Osteocyte (in vitro differentiated cells): Measurements from ENCODE around the gene CST9. TPM values are rescaled to one million over a fixed set of nuclear protein-coding genes. Genes with fewer than 3 reads are reported as not detected.

ENCODE experiments used
- DNase-seq: peaks from one replicate; pipeline ENCODE4 v3.0.0; 2021; ENCODE audit warnings: mixed read lengths; ENCODE audit not compliant: unreplicated experiment; ENCODE audit errors: extremely low spot score
- H3K27ac Mint-ChIP-seq: one replicate; pipeline ENCODE4 v1.8.0; 2021; ENCODE audit warnings: mild to moderate bottlenecking, mixed read lengths; ENCODE audit not compliant: unreplicated experiment
- H3K27me3 Mint-ChIP-seq: one replicate; pipeline ENCODE4 v1.8.0; 2021; ENCODE audit warnings: mixed read lengths; ENCODE audit not compliant: unreplicated experiment
- H3K36me3 Mint-ChIP-seq: one replicate; pipeline ENCODE4 v1.8.0; 2021; ENCODE audit warnings: mixed read lengths; ENCODE audit not compliant: unreplicated experiment
- H3K4me1 Mint-ChIP-seq: one replicate; pipeline ENCODE4 v1.8.0; 2021; ENCODE audit warnings: mixed read lengths; ENCODE audit not compliant: unreplicated experiment
- H3K4me3 Mint-ChIP-seq: one replicate; pipeline ENCODE4 v1.8.0; 2021; ENCODE audit warnings: mild to moderate bottlenecking, moderate library complexity, mixed read lengths; ENCODE audit not compliant: unreplicated experiment
- H3K9me3 Mint-ChIP-seq: one replicate; pipeline ENCODE4 v1.8.0; 2021; ENCODE audit warnings: mixed read lengths; ENCODE audit not compliant: unreplicated experiment
- CTCF ChIP-seq: fragments of 200-600 bp; sonication (generic); IDR thresholded peaks from 2 replicates; pipeline ENCODE4 v1.5.0; 2021; ENCODE audit warnings: antibody characterized with exemption, mild to moderate bottlenecking, moderate library complexity
- total RNA-seq: library from RNA; stranded (reverse); gene quantifications from 2 replicates; pipeline ENCODE4 v1.2.1, GENCODE V29; 2021

Gene CST9
- total RNA-seq, 1 donor from 2014 or later = not detected

- no peak for TF ChIP-seq CTCF
- no peak for DNase-seq
- Mint-ChIP-seq H3K27ac (no peak overlapping the region), H3K27me3 (peaks cover 5% of the 10 kb centered on the region), H3K36me3 (no peaks in the 10 kb centered on the region), H3K4me1 (peaks cover 24% of the 10 kb centered on the region), H3K9me3 (no peaks in the 10 kb centered on the region), H3K4me3 (no peak overlapping the region)
These were observed 2.0 kb upstream of the CST9 start for GRCh38 chr20:23607497-23608245.

- no peak overlapping the region for H3K27ac Mint-ChIP-seq
- no peaks in the 10 kb centered on the region for H3K36me3 Mint-ChIP-seq
- H3K9me3 Mint-ChIP-seq = no peaks in the 10 kb centered on the region
- H3K4me1 Mint-ChIP-seq = peaks cover 33% of the 10 kb centered on the region
- no peak overlapping the region for H3K4me3 Mint-ChIP-seq
- peak; percentile 93 for TF ChIP-seq CTCF
- peak; percentile 93 for DNase-seq
- peaks cover 5% of the 10 kb centered on the region for H3K27me3 Mint-ChIP-seq
These were observed 934 bp upstream of the CST9 start for GRCh38 chr20:23606652-23607049.

- Mint-ChIP-seq H3K27me3 (peaks cover 14% of the 10 kb centered on the region), H3K9me3 (no peaks in the 10 kb centered on the region), H3K36me3 (no peaks in the 10 kb centered on the region), H3K4me1 (peaks cover 26% of the 10 kb centered on the region), H3K4me3 (no peak overlapping the region), H3K27ac (no peak overlapping the region)
- no peak for DNase-seq
- TF ChIP-seq CTCF = no peak
These were observed 1.4 kb downstream of the CST9 start for GRCh38 chr20:23604306-23604705.

GRCh38 chr20:23603321-23603720 lies 2.4 kb downstream of the CST9 start:
- no peak overlapping the region for H3K27ac Mint-ChIP-seq

GRCh38 chr20:23602699-23603098 lies 3.0 kb downstream of the CST9 start:
- Mint-ChIP-seq H3K27me3 (peaks cover 26% of the 10 kb centered on the region), H3K9me3 (no peaks in the 10 kb centered on the region), H3K36me3 (no peaks in the 10 kb centered on the region), H3K4me3 (no peak overlapping the region), H3K4me1 (peaks cover 21% of the 10 kb centered on the region), H3K27ac (no peak overlapping the region)
- TF ChIP-seq CTCF = no peak
- DNase-seq = no peak

More at GRCh38 chr20:23603321-23603720, 2.4 kb downstream of the CST9 start:
- H3K4me3 Mint-ChIP-seq = no peak overlapping the region
- H3K9me3 Mint-ChIP-seq = no peaks in the 10 kb centered on the region
- peaks cover 21% of the 10 kb centered on the region for H3K4me1 Mint-ChIP-seq
- no peak for TF ChIP-seq CTCF
- DNase-seq = no peak
- H3K27me3 Mint-ChIP-seq = peaks cover 20% of the 10 kb centered on the region
- no peaks in the 10 kb centered on the region for H3K36me3 Mint-ChIP-seq
